Nephron progenitor cell (in vitro differentiated cells): ENCODE results near the gene NDOR1.
A peak's percentile ranks its signal among the peaks of the same experiment; 100 is the strongest.

Experiments used
- DNase-seq: peaks from one replicate; pipeline ENCODE4 v3.0.0; 2021
- H3K27ac Mint-ChIP-seq: 2 replicates; pipeline ENCODE4 v1.8.0; 2021; ENCODE audit warnings: mild to moderate bottlenecking, moderate library complexity, mixed read lengths
- H3K27me3 Mint-ChIP-seq: 2 replicates; pipeline ENCODE4 v1.8.0; 2021; ENCODE audit warnings: mild to moderate bottlenecking, low read depth, mixed read lengths; ENCODE audit not compliant: poor library complexity
- H3K36me3 Mint-ChIP-seq: 2 replicates; pipeline ENCODE4 v1.8.0; 2021; ENCODE audit warnings: low read depth, mixed read lengths
- H3K4me1 Mint-ChIP-seq: 2 replicates; pipeline ENCODE4 v1.8.0; 2021; ENCODE audit warnings: mixed read lengths
- H3K4me3 Mint-ChIP-seq: 2 replicates; pipeline ENCODE4 v1.8.0; 2021; ENCODE audit warnings: mild to moderate bottlenecking, moderate library complexity, mixed read lengths
- H3K9me3 Mint-ChIP-seq: 2 replicates; pipeline ENCODE4 v1.8.0; 2021; ENCODE audit warnings: mild to moderate bottlenecking, moderate library complexity, mixed read lengths
- TF ChIP-seq, protein P1 (sequence below): fragments of 200-600 bp; sonication (generic); IDR thresholded peaks from 2 replicates; pipeline ENCODE4 v1.5.0; 2021; ENCODE audit warnings: antibody characterized with exemption

NDOR1 gene

DNA sequence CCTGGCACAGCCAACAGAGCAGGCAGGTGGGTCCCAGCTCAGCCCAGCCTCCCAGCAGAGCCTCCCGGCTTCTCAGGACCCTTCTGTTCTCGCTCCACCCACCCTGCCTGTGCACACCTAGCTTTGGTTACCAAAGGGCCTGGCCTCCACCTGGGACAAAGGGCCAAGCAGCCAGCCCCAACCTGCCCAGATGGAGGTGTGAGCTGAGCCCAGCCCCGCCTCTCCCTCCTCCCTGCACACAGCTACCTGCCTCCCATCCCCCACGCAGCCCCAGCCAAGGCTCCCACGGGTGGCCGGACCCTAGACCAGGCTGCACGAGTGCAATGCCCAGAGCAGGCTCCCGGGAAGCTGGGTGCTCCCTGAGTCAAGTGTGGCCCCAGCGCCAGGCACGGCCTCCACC, 10.6 kb upstream of the NDOR1 start:
- no peaks in the 10 kb centered on the region for H3K9me3 Mint-ChIP-seq
- peaks cover 4% of the 10 kb centered on the region for H3K36me3 Mint-ChIP-seq
- DNase-seq, result no peak
- peaks cover 15% of the 10 kb centered on the region for H3K4me1 Mint-ChIP-seq
- TF ChIP-seq, protein P1, sequence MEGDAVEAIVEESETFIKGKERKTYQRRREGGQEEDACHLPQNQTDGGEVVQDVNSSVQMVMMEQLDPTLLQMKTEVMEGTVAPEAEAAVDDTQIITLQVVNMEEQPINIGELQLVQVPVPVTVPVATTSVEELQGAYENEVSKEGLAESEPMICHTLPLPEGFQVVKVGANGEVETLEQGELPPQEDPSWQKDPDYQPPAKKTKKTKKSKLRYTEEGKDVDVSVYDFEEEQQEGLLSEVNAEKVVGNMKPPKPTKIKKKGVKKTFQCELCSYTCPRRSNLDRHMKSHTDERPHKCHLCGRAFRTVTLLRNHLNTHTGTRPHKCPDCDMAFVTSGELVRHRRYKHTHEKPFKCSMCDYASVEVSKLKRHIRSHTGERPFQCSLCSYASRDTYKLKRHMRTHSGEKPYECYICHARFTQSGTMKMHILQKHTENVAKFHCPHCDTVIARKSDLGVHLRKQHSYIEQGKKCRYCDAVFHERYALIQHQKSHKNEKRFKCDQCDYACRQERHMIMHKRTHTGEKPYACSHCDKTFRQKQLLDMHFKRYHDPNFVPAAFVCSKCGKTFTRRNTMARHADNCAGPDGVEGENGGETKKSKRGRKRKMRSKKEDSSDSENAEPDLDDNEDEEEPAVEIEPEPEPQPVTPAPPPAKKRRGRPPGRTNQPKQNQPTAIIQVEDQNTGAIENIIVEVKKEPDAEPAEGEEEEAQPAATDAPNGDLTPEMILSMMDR, result no peak
- H3K27ac Mint-ChIP-seq, result peak overlapping the region; percentile 57
- no peaks in the 10 kb centered on the region for H3K27me3 Mint-ChIP-seq
- H3K4me3 Mint-ChIP-seq, result no peak overlapping the region

DNA sequence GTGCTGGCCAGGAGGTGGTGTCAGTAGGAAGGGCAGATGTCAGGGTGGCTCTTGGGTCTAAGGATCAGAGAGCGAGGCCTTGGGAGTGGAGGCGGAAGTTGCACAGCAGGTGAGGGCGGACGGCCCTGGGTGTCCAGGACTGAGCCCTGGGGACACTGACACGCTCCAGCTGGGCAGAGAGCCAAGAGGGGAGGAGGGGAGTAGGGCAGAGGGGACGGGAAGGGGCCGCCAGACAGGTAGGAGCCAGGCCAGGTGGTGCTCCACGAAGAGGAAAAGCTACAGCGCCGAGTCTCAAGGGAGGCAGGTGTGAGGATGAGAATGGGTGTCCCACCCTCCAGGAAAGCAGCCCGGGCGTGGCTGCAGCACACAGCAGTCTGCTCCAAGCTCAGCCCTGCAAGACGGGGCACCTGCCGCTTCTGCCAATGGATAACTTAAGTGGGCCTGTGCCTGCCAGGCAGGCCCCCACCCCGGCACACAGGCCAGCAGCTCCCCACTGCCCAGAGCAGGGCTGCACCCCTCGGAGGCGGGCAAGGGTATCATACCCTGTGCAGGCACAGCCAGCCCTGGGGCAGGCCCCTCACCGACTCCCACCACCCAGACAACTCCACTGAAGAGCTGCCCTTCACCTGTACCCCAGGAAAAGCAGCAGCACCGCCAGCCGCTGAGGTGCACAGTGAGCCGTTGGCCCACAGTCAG, 9.8 kb upstream of the NDOR1 start:
- no peaks in the 10 kb centered on the region for H3K27me3 Mint-ChIP-seq
- peaks cover 3% of the 10 kb centered on the region for H3K36me3 Mint-ChIP-seq
- no peak overlapping the region for H3K4me3 Mint-ChIP-seq
- H3K27ac Mint-ChIP-seq, result peak overlapping the region; percentile 57
- TF ChIP-seq, protein P1, result no peak
- H3K4me1 Mint-ChIP-seq, result peaks cover 12% of the 10 kb centered on the region
- H3K9me3 Mint-ChIP-seq, result no peaks in the 10 kb centered on the region
- no peak for DNase-seq

GRCh38 chr9:137198051-137198901, 7.2 kb upstream of the NDOR1 start:
- H3K27me3 Mint-ChIP-seq, result no peaks in the 10 kb centered on the region
- TF ChIP-seq, protein P1, result no peak
- H3K36me3 Mint-ChIP-seq, result no peaks in the 10 kb centered on the region
- DNase-seq, result no peak
- no peak overlapping the region for H3K27ac Mint-ChIP-seq
- peaks cover 29% of the 10 kb centered on the region for H3K4me1 Mint-ChIP-seq
- no peaks in the 10 kb centered on the region for H3K9me3 Mint-ChIP-seq
- H3K4me3 Mint-ChIP-seq, result peak overlapping the region; percentile 34

DNA sequence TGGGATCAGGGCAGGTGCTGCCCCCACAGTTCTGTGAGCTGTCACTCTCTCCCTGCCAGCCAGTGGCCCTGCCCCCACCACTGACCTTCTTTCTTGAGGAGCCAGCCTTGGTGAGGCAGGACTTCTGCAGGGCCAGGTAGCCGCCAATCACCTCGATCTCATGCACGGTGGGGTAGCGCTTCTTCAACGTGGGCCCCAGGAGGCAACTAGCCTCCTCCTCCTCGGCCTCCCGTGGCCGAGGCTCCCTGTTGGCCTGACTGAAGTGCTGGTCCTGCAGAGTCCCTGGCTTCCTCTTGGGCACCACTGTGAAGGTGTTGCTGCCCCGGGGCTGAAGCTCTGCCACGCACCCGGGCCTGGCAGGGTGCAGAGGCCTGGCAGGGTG, 6.6 kb upstream of the NDOR1 start:
- no peak overlapping the region for H3K27ac Mint-ChIP-seq
- H3K4me1 Mint-ChIP-seq, result peaks cover 31% of the 10 kb centered on the region
- TF ChIP-seq, protein P1, result no peak
- H3K4me3 Mint-ChIP-seq, result peak overlapping the region; percentile 34
- no peaks in the 10 kb centered on the region for H3K36me3 Mint-ChIP-seq
- no peaks in the 10 kb centered on the region for H3K27me3 Mint-ChIP-seq
- no peaks in the 10 kb centered on the region for H3K9me3 Mint-ChIP-seq
- DNase-seq, result no peak

DNA sequence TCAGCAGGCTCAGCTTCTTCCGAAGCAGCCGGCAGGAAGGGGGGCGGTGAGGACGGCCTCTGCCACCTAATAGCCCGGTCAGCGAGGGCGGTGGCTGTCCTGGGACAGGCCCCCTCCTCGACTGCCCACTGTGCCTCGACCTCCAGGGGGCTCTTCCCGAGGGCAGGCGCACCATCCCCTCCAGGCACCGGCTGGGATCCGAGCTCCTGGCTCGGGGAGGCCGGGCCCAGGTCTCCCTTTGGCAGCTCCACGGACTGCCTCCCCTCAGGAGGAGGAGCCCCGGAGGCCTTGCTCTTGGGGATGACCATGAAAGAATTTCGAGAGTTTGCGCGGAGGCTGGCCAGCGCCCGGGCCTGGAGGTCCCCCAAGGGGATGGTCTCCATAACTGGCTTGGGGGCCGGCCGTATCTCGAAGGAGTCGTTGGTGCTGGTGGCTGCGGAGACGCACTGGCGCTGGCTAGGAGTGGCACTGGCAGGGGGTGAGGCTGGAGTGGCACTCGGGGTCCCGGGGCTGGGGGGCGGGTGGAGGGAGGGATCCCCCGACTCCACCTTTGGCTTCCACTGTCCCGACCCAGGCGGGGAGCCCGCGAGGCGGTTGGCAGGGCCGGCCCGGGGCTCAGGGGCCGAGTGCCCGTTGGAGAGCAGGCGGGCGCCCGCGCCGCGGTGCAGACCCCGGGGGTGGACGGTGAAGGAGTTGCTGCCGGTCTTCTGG, 5.9 kb upstream of the NDOR1 start:
- no peak overlapping the region for H3K27ac Mint-ChIP-seq
- H3K9me3 Mint-ChIP-seq, result no peaks in the 10 kb centered on the region
- H3K36me3 Mint-ChIP-seq, result no peaks in the 10 kb centered on the region
- DNase-seq, result peak; percentile 41
- peaks cover 38% of the 10 kb centered on the region for H3K4me1 Mint-ChIP-seq
- TF ChIP-seq, protein P1, result no peak
- peak overlapping the region; percentile 83 for H3K4me3 Mint-ChIP-seq
- no peaks in the 10 kb centered on the region for H3K27me3 Mint-ChIP-seq
